HCT116 (cell line): ENCODE measurements around the gene ZNF318.

Experiments used
- CBX3 ChIP-seq: IDR thresholded peaks from 2 replicates; pipeline ENCODE4 v1.6.1; 2012; ENCODE audit warnings: low read depth
- CEBPB ChIP-seq: IDR thresholded peaks from 2 replicates; pipeline ENCODE4 v1.6.1; 2012; ENCODE audit warnings: low read depth
- CTCF ChIP-seq, 3 experiments: fragments of 200-600 bp in 1 of 3; sonication (generic) in 1 of 3; IDR thresholded peaks in 2 of 3; conservative IDR thresholded peaks in 1 of 3; 2 replicates each; pipeline ENCODE4 v1.5.1; 2012 to 2017; ENCODE audit warnings: low read depth in 2 of 3, low read length in 2 of 3, antibody characterized with exemption in 1 of 3, borderline replicate concordance in 1 of 3, control low read depth in 1 of 3, mild to moderate bottlenecking in 1 of 3, mixed read lengths in 1 of 3, mixed run types in 1 of 3, moderate library complexity in 1 of 3; ENCODE audit not compliant: insufficient read depth in 1 of 3
- EZH2 ChIP-seq: fragments of 200-600 bp; sonication (generic); IDR thresholded peaks from 2 replicates; pipeline ENCODE4 v1.6.1; 2017; ENCODE audit warnings: antibody characterized with exemption, mixed run types
- EZH2phosphoT487 ChIP-seq: fragments of 200-600 bp; IDR thresholded peaks from 2 replicates; pipeline ENCODE4 v1.6.1; 2018; ENCODE audit warnings: antibody characterized with exemption, borderline replicate concordance
- POLR2A ChIP-seq: IDR thresholded peaks from 2 replicates; pipeline ENCODE4 v1.7.0; 2011; ENCODE audit warnings: borderline replicate concordance; ENCODE audit not compliant: insufficient read depth, insufficient read length; ENCODE audit errors: extremely low read depth
- POLR2AphosphoS5 ChIP-seq: IDR thresholded peaks from 2 replicates; pipeline ENCODE4 v1.6.1; 2011; ENCODE audit warnings: mild to moderate bottlenecking, low read depth, low read length, moderate library complexity
- RAD21 ChIP-seq: IDR thresholded peaks from 2 replicates; pipeline ENCODE4 v1.6.1; 2012; ENCODE audit warnings: low read depth, mild to moderate bottlenecking
- REST ChIP-seq: IDR thresholded peaks from 2 replicates; pipeline ENCODE4 v1.6.1; 2012; ENCODE audit warnings: low read depth
- SP1 ChIP-seq: IDR thresholded peaks from 2 replicates; pipeline ENCODE4 v1.6.1; 2012; ENCODE audit warnings: low read depth
- YY1 ChIP-seq: IDR thresholded peaks from 2 replicates; pipeline ENCODE4 v1.6.1; 2011; ENCODE audit warnings: low read length, low read depth, moderate library complexity, mild to moderate bottlenecking; ENCODE audit not compliant: insufficient replicate concordance; ENCODE audit errors: extremely low read depth
- ZFX ChIP-seq: fragments of 450-650 bp; IDR thresholded peaks from 2 replicates; pipeline ENCODE4 v1.6.1; 2017

GRCh38 chr6:43310624-43311023 is 58.8 kb downstream of the ZNF318 start:
- TF ChIP-seq POLR2A = no peak
- TF ChIP-seq ZFX = no peak
- no peak for TF ChIP-seq REST
- no peak for TF ChIP-seq CBX3
- TF ChIP-seq SP1 = no peak
- TF ChIP-seq CEBPB = no peak
- no peak for TF ChIP-seq CTCF (IDR thresholded peaks at IDR 0.05 in 2 of 3, conservative IDR thresholded peaks at IDR 0.05 in 1 of 3; ENCODE audit: borderline replicate concordance in 1 of 3, insufficient read depth in 1 of 3, low read depth in 2 of 3, low read length in 2 of 3)
- TF ChIP-seq EZH2phosphoT487 = no peak
- TF ChIP-seq YY1 = no peak
- no peak for TF ChIP-seq EZH2
- TF ChIP-seq RAD21 = no peak
- TF ChIP-seq POLR2AphosphoS5 = no peak
